Measurements from ENCODE around the gene CDK13.

The CDK13 gene

GRCh38 chr7:39950473-39951225 lies 593 bp downstream of the CDK13 start:
- DNase-seq: no peak

GRCh38 chr7:39951226-39952194 lies 1.5 kb downstream of the CDK13 start:
- DNase-seq: no peak

GRCh38 chr7:39952374-39952773 lies 2.3 kb downstream of the CDK13 start:
- no peak for DNase-seq

- DNase-seq: no peak
Measured at GRCh38 chr7:39952803-39953202, 2.7 kb downstream of the CDK13 start.

- DNase-seq: no peak
Measured at GRCh38 chr7:39954694-39955093, 4.6 kb downstream of the CDK13 start.

GRCh38 chr7:39958038-39958437 lies 8.0 kb downstream of the CDK13 start:
- no peak for DNase-seq

GRCh38 chr7:39967406-39968161 lies 17.5 kb downstream of the CDK13 start:
- DNase-seq: no peak

- no peak for DNase-seq
Measured at GRCh38 chr7:39969431-39969830, 19.4 kb downstream of the CDK13 start.

GRCh38 chr7:39971924-39972323 lies 21.9 kb downstream of the CDK13 start:
- no peak for DNase-seq

GRCh38 chr7:39973801-39974200 lies 23.7 kb downstream of the CDK13 start:
- DNase-seq: no peak

- no peak for DNase-seq
Measured at GRCh38 chr7:39978230-39978934, 28.3 kb downstream of the CDK13 start.

- no peak for DNase-seq
Measured at GRCh38 chr7:39979406-39980073, 29.5 kb downstream of the CDK13 start.

- no peak for DNase-seq
Measured at GRCh38 chr7:39985398-39985918, 35.4 kb downstream of the CDK13 start.

- DNase-seq: no peak
Measured at GRCh38 chr7:39987641-39988347, 37.7 kb downstream of the CDK13 start.

- DNase-seq: no peak
Measured at GRCh38 chr7:40000734-40001315, 50.8 kb downstream of the CDK13 start.

- DNase-seq: no peak
Measured at GRCh38 chr7:40001649-40002048, 51.6 kb downstream of the CDK13 start.

- DNase-seq: no peak
Measured at GRCh38 chr7:40003597-40003996, 53.5 kb downstream of the CDK13 start.

GRCh38 chr7:40008223-40008815 lies 58.3 kb downstream of the CDK13 start:
- DNase-seq: no peak

GRCh38 chr7:40009301-40009700 lies 59.2 kb downstream of the CDK13 start:
- no peak for DNase-seq

- no peak for DNase-seq
Measured at GRCh38 chr7:40014376-40014775, 64.3 kb downstream of the CDK13 start.

All from NCI-H2029 treated with DMSO at 0.1 percent for 48 hours (cell line).